IPS-18c (cell line): ENCODE results near the gene ATP2B1.

ENCODE experiments used
- H3K4me3 ChIP-seq: 2 replicates; pipeline ENCODE4 v1.7.0; 2013; ENCODE audit warnings: low read depth, mild to moderate bottlenecking, low read length, moderate library complexity; ENCODE audit not compliant: insufficient read depth
- H3K9me3 ChIP-seq: one replicate; pipeline ENCODE4 v1.6.1; 2013; ENCODE audit warnings: mild to moderate bottlenecking, low read length, moderate library complexity; ENCODE audit not compliant: control insufficient read depth, insufficient read depth

The ATP2B1 gene

DNA sequence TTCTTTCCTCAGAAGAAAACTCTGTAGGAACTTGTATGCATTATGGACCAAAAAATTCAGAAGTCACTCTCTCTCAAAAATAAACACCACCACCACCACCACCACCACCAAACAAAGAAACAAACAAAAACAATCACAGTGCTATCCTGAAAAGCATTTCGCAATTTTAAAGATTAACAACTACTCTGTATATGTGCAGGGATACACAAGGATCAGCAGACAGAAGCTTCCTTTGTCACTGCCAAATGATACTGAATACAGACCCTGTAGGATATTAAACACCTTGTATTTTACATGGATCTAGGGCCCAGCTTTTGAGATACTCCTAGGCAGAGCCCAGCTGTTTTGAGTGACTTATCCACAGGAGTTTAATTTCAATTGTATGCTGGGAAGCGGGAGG lies 31.7 kb downstream of the ATP2B1 start:
- no peak overlapping the region for H3K4me3 ChIP-seq

DNA sequence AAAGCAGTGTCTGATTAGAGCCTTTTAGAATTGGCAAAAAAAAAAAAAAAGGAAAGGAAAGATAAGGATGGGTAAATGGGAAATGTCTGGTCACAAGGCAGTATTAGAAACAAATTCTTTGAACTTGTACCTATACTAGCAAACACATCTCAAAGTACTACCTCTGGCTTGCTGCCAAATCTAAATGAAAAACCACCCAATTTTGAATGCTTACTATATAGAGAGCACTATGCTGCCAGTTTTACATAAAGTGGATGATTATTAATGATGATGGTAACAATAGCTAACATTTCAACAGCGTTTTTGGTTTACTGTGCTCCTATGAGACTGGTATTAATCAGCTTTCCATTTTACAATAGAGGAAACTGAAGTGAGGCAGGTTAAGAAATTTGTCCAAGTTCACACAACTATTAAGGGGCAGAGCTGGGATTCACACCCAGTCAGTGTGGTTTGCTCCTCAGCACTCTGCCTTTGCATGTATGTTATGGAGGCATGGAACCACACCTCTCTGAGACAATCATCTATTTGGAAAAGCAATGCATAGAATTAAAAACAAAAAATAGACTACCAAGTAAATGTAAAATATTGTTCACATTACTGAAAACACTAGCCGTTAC lies 34.2 kb downstream of the ATP2B1 start:
- Histone ChIP-seq H3K4me3 (no peak overlapping the region), H3K9me3 (no peaks in the 10 kb centered on the region)

More for the DNA sequence above, 31.7 kb downstream of the ATP2B1 start:
- H3K9me3 ChIP-seq: no peaks in the 10 kb centered on the region

DNA sequence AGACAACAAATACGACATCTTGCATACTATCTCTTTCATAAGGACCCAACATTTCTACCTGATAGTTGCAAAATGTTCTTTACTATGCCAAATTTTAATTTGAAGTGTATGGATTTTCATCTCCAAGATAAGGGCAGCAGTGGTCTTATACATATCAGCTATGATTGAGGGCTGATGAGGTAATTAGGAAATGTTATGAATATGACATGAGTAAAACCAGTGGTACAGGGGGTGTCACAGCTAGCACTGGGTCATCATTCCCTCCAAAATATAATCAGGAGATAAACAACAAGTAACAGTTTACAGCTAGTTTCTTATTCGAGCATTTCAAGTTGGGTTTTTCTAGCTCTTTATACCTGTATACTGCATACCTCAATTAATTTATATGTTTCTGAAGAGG lies 35.0 kb downstream of the ATP2B1 start:
- Histone ChIP-seq H3K9me3 (no peaks in the 10 kb centered on the region), H3K4me3 (no peak overlapping the region)

DNA sequence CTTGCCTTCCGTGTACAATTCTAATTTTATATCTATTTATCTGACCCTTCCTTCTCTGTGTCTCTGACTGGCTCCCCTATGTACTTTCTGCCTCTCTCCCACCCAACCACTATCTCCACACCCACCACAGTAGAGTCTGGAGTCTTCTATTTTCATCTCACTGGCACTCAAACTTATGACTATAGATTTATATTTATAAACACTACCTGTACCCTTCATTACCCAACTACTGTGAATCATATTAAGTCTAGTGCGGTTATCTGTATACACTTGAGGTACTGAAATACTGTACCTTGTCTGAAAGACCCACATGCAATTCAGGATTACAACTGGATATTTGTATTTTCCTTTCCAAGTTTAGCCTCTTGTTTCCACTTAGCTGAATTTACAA lies 36.1 kb downstream of the ATP2B1 start:
- no peak overlapping the region for H3K4me3 ChIP-seq

DNA sequence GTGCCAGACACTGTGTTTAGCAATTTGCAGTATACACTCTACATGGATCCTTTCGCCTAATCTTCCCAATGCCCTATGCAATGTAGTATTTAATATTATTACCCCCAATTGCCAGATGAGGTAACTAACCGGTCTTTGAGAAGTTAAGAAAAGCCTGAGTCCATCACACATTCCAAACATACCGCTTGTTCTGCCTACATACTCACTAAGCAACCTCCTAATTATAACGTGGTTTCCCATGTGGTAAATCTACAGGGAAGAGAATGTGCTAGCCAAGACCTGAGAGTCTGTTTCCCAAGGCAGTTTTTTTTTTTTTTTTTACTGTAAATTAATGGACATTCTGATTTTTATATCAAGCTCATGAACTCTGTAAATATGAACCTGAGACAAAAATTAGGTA lies 37.2 kb downstream of the ATP2B1 start:
- Histone ChIP-seq H3K4me3 (no peak overlapping the region), H3K9me3 (no peaks in the 10 kb centered on the region)

More for the DNA sequence above, 36.1 kb downstream of the ATP2B1 start:
- H3K9me3 ChIP-seq: no peaks in the 10 kb centered on the region

DNA sequence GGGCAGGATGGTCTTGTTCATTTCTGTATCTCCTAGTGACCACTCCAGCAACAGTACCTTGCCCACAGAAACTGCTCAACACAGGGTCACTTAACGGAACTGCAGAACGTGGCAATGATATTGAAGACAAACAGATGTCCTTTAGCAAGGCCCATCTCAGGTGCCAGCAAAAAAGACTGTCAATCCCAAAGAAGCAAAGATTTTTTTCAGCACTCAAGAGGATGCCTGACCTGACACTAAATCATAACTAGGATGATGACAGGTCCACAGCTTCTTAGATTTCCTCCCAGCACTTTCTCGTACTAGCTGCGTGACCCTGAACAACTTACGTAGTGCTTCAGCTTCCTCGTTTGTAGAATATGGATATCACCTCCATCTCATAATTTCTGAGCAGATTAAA lies 39.4 kb downstream of the ATP2B1 start:
- Histone ChIP-seq H3K9me3 (no peaks in the 10 kb centered on the region), H3K4me3 (no peak overlapping the region)

DNA sequence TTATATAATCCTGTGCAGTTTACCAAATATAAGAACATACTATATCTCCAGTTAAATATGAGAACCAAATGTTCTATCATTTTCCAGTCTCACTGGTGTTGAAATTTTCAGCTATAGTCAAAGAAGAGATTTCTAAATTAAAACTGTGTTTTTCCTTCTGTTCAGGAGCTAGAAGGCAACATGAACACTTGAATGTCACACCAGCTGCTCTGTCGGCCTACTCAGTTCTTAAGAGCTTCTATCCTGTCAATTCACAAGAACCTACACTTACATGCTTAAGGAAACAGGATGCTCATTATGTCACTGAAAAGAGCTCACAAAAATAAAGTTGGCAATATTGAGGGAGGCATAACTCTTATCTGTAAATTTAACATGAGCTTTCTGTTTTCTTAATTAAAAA lies 43.1 kb downstream of the ATP2B1 start:
- Histone ChIP-seq H3K4me3 (no peak overlapping the region), H3K9me3 (no peaks in the 10 kb centered on the region)

DNA sequence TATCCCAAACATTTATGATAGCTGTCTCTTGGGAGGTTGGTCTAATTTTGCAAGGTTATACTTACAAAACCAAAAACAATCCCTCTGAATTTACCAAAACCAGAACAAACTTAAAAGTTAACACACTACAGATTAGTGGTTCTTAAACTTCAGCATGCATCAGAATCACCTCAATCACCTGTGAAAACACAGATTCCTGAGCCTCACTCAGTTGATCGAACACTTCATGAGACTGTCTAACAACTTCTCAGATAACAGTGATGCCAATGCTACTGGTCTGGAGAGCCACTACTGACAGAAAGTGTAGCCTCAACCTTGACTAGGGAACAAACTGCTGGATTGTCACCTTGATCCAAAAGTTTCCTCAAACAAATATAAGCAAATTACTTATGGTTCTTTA lies 44.2 kb downstream of the ATP2B1 start:
- H3K4me3 ChIP-seq: no peak overlapping the region
- H3K9me3 ChIP-seq: no peaks in the 10 kb centered on the region

DNA sequence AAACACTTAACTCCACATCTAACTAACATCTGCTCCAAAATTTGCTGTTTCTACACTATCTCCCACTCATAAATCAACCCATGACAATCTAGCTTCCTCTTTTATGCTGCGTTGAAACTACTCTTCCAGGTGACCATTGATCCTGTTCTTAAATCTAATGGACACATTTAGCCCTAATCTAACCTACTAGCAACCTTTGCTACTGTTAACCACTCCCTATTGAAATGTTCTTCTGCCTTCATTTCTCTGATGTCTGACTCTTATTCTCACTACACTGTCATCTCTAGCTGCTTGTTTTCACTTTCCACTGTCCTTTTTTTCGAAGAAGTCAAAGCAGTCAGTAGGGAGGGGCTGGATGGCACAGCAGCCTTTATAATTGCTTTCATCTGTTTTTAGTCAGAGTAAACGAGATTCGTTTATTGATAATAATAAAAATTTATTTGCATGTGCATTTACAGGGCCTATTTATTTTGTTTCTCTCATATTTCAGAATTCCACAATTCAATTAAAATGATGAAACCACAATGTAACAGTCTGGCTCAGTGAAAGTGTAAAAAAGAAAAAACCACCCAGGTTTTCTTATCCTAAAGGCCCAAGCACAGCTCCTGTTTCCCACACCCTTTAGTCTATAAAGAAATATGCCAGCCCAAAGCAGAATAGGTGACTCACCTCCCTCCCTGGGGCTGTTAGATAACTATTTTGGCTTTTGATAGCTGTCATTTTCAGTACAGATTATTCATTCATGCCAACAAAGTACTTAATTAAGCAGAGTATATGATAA lies 44.9 kb downstream of the ATP2B1 start:
- H3K4me3 ChIP-seq: no peak overlapping the region
- no peaks in the 10 kb centered on the region for H3K9me3 ChIP-seq

DNA sequence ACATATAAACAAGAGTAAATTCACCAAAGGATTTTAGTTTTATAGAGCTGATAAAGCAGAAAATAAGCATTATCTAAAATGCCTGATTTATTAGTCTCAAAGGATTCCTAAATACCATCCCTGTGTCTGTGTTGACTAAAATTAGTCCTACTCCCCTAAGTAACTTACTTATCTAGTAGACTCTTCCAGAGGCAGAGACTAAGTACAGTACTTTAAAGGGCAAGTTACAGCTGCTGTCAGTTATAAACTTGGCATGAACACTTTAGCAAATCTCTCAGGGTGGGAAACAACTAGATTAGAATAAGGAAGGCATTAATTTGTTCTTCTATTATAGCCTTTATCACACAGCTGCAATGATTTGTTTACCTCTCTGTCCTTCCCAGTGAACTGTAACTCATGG lies 46.0 kb downstream of the ATP2B1 start:
- H3K9me3 ChIP-seq: no peaks in the 10 kb centered on the region
- no peak overlapping the region for H3K4me3 ChIP-seq

DNA sequence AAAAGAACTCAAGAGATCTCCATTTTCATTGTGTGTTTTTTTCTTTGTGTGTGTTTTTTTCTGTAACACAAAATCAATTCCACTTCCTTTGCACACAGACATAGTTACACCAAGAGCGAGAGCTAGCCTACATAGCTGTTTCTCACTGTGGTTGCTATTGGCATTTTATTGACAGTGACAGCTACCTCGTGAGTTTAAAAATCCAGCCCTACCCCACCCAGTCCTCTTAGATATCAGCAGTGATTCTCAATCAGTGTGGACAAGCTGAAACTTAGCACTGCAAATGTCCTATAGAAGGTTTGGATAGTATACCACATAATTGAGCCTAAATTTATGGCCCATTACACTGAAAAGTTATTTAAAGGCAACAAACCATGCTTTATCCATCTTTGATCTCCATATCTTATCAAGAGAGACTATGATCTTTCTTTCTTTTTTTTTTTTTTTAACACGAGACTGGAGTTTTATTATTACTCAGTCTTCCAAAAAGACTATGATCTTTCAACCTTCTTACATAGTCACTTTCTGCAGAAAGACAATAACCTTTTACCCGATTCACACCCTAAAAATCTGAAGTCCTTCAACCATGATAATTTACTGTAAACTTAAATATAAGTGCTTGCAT lies 46.8 kb downstream of the ATP2B1 start:
- Histone ChIP-seq H3K4me3 (no peak overlapping the region), H3K9me3 (no peaks in the 10 kb centered on the region)

DNA sequence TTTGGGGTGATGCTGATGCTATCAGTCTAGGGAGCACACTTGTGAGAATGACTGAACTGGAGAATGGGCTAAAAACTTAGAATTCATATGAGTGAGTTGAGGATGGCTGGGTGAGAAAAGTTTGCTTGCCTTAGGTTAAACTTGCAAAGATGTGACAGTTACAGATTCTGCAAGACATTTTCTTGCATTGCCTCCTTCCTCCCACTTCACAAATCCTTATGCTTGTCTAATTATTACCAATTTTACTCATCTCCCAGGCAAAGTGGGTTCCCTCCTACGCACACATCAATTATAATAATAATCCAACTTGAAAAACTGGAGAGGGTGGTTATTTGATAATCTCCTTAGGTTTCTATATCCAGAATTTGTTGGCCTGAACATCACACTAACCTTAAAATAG lies 50.9 kb downstream of the ATP2B1 start:
- no peaks in the 10 kb centered on the region for H3K9me3 ChIP-seq
- H3K4me3 ChIP-seq: no peak overlapping the region

DNA sequence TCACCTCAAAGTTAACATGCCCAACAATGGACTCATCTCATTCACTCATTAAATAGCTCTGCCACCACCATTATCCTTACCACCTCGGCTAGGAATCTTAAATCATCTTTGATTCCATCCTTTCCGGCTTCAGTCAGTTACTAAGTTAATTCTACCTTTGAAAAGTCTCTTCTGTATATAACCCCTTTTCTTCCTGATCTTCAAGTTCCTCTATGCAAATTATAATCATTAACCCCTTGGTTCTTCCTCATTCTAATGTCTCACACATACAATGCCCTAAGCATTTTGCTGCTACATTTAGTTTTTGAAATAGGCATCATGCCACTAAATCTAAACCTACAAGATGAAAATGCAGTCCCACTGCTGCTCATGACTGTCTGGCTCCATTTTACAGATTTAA lies 51.6 kb downstream of the ATP2B1 start:
- no peak overlapping the region for H3K4me3 ChIP-seq
- no peaks in the 10 kb centered on the region for H3K9me3 ChIP-seq

DNA sequence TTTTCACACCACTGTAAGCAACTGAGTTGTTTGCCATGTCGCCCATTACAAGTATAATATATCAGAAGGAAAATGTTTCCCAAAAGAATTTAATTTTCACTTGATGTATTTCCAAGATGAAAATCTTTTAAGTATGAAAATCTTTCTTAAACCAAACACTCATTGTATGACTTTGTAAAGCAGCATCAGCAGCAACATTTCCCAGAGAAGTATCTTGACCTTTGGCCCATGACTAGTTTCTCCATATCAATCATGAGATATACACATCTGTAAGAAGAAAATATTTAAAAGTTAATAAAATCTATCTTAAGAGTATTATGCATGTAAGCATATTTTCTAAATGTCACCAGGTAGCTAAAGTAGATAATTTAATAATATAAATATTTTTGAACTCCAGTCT lies 52.8 kb downstream of the ATP2B1 start:
- Histone ChIP-seq H3K4me3 (no peak overlapping the region), H3K9me3 (no peaks in the 10 kb centered on the region)

DNA sequence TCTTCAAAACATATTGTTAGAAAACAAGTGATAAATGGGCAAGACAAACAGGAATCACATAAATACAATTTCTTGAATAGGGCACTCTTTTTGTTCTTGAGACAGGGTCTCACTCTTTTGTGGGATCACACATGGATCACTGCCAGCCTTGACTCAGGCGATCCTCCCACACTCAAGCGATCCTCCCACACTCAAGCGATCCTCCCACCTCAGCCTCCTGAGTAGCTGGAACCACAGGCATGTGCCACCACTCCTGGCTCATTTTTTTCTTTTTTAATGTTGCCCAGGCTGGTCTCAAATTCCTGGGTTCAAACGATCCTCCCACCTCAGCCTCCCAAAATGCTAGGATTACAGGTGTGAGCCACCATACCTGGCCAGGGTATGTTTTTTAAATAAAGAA lies 57.4 kb downstream of the ATP2B1 start:
- Histone ChIP-seq H3K4me3 (no peak overlapping the region), H3K9me3 (no peaks in the 10 kb centered on the region)

DNA sequence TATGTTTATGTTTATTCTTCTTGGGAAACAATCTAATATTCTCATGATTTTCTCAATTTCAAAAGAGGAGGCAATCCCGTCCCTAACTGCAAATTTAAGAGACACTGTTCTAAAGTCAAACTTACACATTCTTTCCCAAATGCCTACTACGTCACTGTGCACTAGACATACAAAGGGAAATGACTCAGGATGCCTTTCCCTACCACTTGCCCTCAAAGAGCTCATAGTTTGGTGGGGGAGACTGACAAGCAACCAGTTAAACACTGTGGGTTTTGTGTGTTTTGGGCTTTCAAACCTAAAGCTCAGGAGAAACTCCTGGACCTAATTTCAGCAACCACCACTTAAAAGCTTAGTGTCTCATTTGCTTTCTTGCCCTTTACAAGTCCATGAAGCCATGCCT lies 58.4 kb downstream of the ATP2B1 start:
- H3K9me3 ChIP-seq: no peaks in the 10 kb centered on the region
- no peak overlapping the region for H3K4me3 ChIP-seq

DNA sequence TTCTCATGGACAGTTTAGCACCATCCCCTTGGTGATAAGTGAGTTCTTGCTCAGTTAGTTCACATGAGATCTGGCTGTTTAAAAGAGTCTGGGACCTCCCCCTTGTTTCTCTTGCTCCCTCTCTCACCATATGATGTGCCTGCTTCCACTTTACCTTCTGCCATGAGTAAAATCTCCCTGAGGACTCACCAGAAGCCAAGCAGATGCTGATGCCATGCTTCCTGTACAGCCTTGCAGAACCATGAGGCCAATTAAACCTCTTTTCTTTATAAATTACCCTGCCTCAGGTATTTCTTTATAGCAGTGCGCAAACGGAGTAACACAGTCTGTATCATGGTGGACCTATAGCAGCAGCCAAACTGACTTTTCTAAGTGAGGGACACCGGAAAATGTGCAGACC lies 58.8 kb downstream of the ATP2B1 start:
- Histone ChIP-seq H3K9me3 (no peaks in the 10 kb centered on the region), H3K4me3 (no peak overlapping the region)

DNA sequence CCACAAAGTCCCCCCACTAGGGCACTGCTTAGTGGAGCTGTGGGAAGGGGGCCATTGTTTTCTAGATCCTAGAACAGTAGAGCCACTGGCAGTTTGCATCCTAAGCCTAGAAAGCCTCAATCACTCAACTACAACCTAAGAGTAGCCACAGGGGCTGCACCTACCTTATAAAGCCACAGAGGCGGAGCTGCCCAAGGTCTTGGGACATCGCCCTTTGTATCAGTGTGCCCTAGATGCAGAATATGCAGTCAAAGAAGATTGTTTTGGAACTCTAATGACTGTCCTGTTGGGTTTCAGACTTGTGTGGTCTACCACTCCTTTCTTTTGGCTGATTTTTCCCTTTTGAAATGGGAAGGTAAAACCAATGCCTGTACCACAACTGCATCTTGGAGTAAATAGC lies 59.5 kb downstream of the ATP2B1 start:
- Histone ChIP-seq H3K9me3 (no peaks in the 10 kb centered on the region), H3K4me3 (no peak overlapping the region)
